Ectodermal cell (in vitro differentiated cells): ENCODE results near the gene SULT1C4. TPM values are rescaled to one million over a fixed set of nuclear protein-coding genes. Genes with fewer than 3 reads are reported as not detected.

ENCODE experiments used
- H3K27ac ChIP-seq: 2 replicates; pipeline ENCODE4 v1.7.0; 2013; ENCODE audit warnings: mild to moderate bottlenecking, low read depth, low read length; ENCODE audit not compliant: insufficient read depth, poor library complexity, severe bottlenecking
- H3K27me3 ChIP-seq: 2 replicates; pipeline ENCODE4 v1.7.0; 2013; ENCODE audit warnings: mild to moderate bottlenecking, low read length; ENCODE audit not compliant: insufficient read depth, control insufficient read depth, poor library complexity, severe bottlenecking
- H3K36me3 ChIP-seq: one replicate; pipeline ENCODE4 v1.7.0; 2013; ENCODE audit warnings: low read length; ENCODE audit not compliant: control insufficient read depth, insufficient read depth
- H3K4me1 ChIP-seq: one replicate; pipeline ENCODE4 v1.7.0; 2013; ENCODE audit warnings: low read length; ENCODE audit not compliant: control insufficient read depth, insufficient read depth
- H3K4me3 ChIP-seq: 2 replicates; pipeline ENCODE4 v1.7.0; 2013; ENCODE audit warnings: low read depth, low read length, control low read depth; ENCODE audit not compliant: insufficient read depth
- H3K9me3 ChIP-seq: 2 replicates; pipeline ENCODE4 v1.7.0; 2013; ENCODE audit warnings: mild to moderate bottlenecking, low read length, moderate library complexity; ENCODE audit not compliant: control insufficient read depth
- WGBS, 2 experiments: methylation state at CpG; one replicate each; pipeline ENCODE4 v1.1.7; 2013; ENCODE audit warnings: missing lambda C conversion rate in 2 of 2; 5-methylcytosine and 5-hydroxymethylcytosine counted together
- polyA plus RNA-seq, 4 experiments: library from polyadenylated mRNA; stranded (reverse); fragments of 50-300 nt; gene quantifications; one replicate each; pipeline ENCODE4 v1.2.3, GENCODE V29; 2013

SULT1C4 gene
- polyA plus RNA-seq (2013, experiment 1 of 4), result 10.6 TPM
- 8.9 TPM for polyA plus RNA-seq (2013, experiment 2 of 4)
- 8.7 TPM for polyA plus RNA-seq (2013, experiment 3 of 4)
- 10.3 TPM for polyA plus RNA-seq (2013, experiment 4 of 4)

- 62 to 63% methylated on average over 13 of the region's 13 CpGs for WGBS, 2 experiments
- peak within 1 kb of the TSS; percentile 11 for H3K27ac ChIP-seq
- H3K4me3 ChIP-seq, result peak within 1 kb of the TSS; percentile 24
- no peaks in the 10 kb centered on the region for H3K9me3 ChIP-seq
- no peaks in the 10 kb centered on the region for H3K27me3 ChIP-seq
- H3K4me1 ChIP-seq, result peaks cover 10% of the 10 kb centered on the region
- no peaks in the 10 kb centered on the region for H3K36me3 ChIP-seq
These were observed at the start of gene SULT1C4 for GRCh38 chr2:108377815-108378630. SULT1C4 (plus strand) TSS chr2:108377954; CDS start chr2:108378338, 384 bp downstream.

GRCh38 chr2:108329771-108330170 is 48.0 kb upstream of the SULT1C4 start:
- 88 to 98% methylated on average over 1 to 2 of the region's 2 CpGs for WGBS, 2 experiments
- Histone ChIP-seq H3K4me1 (no peaks in the 10 kb centered on the region), H3K9me3 (no peaks in the 10 kb centered on the region), H3K36me3 (no peaks in the 10 kb centered on the region), H3K27ac (no peak overlapping the region), H3K4me3 (no peak overlapping the region), H3K27me3 (no peaks in the 10 kb centered on the region)

GRCh38 chr2:108330979-108331378 is 46.8 kb upstream of the SULT1C4 start:
- 89 to 93% methylated on average over 3 of the region's 3 CpGs for WGBS, 2 experiments
- Histone ChIP-seq H3K4me1 (no peaks in the 10 kb centered on the region), H3K27me3 (no peaks in the 10 kb centered on the region), H3K9me3 (no peaks in the 10 kb centered on the region), H3K36me3 (no peaks in the 10 kb centered on the region), H3K4me3 (no peak overlapping the region), H3K27ac (no peak overlapping the region)

- 93 to 97% methylated on average over 3 of the region's 3 CpGs for WGBS, 2 experiments
- Histone ChIP-seq H3K27ac (no peak overlapping the region), H3K9me3 (no peaks in the 10 kb centered on the region), H3K27me3 (no peaks in the 10 kb centered on the region), H3K36me3 (no peaks in the 10 kb centered on the region), H3K4me3 (no peak overlapping the region), H3K4me1 (no peaks in the 10 kb centered on the region)
These were observed 31.8 kb upstream of the SULT1C4 start for GRCh38 chr2:108345951-108346350.

GRCh38 chr2:108346827-108347226 is 30.9 kb upstream of the SULT1C4 start:
- Histone ChIP-seq H3K9me3 (no peaks in the 10 kb centered on the region), H3K36me3 (no peaks in the 10 kb centered on the region), H3K27me3 (no peaks in the 10 kb centered on the region), H3K4me3 (no peak overlapping the region), H3K4me1 (no peaks in the 10 kb centered on the region), H3K27ac (no peak overlapping the region)
- 84 to 88% methylated on average over 2 to 3 of the region's 3 CpGs for WGBS, 2 experiments

- Histone ChIP-seq H3K4me3 (no peak overlapping the region), H3K27me3 (no peaks in the 10 kb centered on the region), H3K9me3 (no peaks in the 10 kb centered on the region), H3K4me1 (no peaks in the 10 kb centered on the region), H3K36me3 (no peaks in the 10 kb centered on the region), H3K27ac (no peak overlapping the region)
- 71% methylated on average over 3 of the region's 3 CpGs; no CpG with 5 or more reads in 1 of the 2 experiments for WGBS, 2 experiments
These were observed 30.0 kb upstream of the SULT1C4 start for GRCh38 chr2:108347786-108348185.

- no peaks in the 10 kb centered on the region for H3K36me3 ChIP-seq
- WGBS, 2 experiments, result 92 to 95% methylated on average over 5 of the region's 5 CpGs
- H3K9me3 ChIP-seq, result no peaks in the 10 kb centered on the region
- no peaks in the 10 kb centered on the region for H3K27me3 ChIP-seq
- H3K4me3 ChIP-seq, result no peak overlapping the region
- no peaks in the 10 kb centered on the region for H3K4me1 ChIP-seq
- H3K27ac ChIP-seq, result no peak overlapping the region
These were observed 28.8 kb upstream of the SULT1C4 start for GRCh38 chr2:108348816-108349570.

GRCh38 chr2:108349571-108349928 is 28.2 kb upstream of the SULT1C4 start:
- Histone ChIP-seq H3K4me1 (no peaks in the 10 kb centered on the region), H3K27ac (no peak overlapping the region)
- 82 to 87% methylated on average over 2 of the region's 2 CpGs for WGBS, 2 experiments

GRCh38 chr2:108351889-108352288 is 25.9 kb upstream of the SULT1C4 start:
- Histone ChIP-seq H3K9me3 (no peaks in the 10 kb centered on the region), H3K27ac (no peak overlapping the region), H3K36me3 (no peaks in the 10 kb centered on the region), H3K4me3 (no peak overlapping the region), H3K4me1 (no peaks in the 10 kb centered on the region), H3K27me3 (no peaks in the 10 kb centered on the region)

More at GRCh38 chr2:108349571-108349928, 28.2 kb upstream of the SULT1C4 start:
- Histone ChIP-seq H3K36me3 (no peaks in the 10 kb centered on the region), H3K9me3 (no peaks in the 10 kb centered on the region), H3K4me3 (no peak overlapping the region), H3K27me3 (no peaks in the 10 kb centered on the region)

- Histone ChIP-seq H3K9me3 (no peaks in the 10 kb centered on the region), H3K4me3 (no peak overlapping the region), H3K27ac (no peak overlapping the region), H3K36me3 (no peaks in the 10 kb centered on the region), H3K4me1 (no peaks in the 10 kb centered on the region), H3K27me3 (no peaks in the 10 kb centered on the region)
- 82 to 90% methylated on average over 5 of the region's 5 CpGs for WGBS, 2 experiments
These were observed 23.6 kb upstream of the SULT1C4 start for GRCh38 chr2:108354136-108354535.
